Measurements from ENCODE around the gene C1QTNF1.
A peak's percentile ranks its signal among the peaks of the same experiment; 100 is the strongest.

C1QTNF1 gene

GRCh38 chr17:79042421-79043190 is 18.6 kb downstream of the C1QTNF1 start:
- peak; percentile 26 for DNase-seq

DNA sequence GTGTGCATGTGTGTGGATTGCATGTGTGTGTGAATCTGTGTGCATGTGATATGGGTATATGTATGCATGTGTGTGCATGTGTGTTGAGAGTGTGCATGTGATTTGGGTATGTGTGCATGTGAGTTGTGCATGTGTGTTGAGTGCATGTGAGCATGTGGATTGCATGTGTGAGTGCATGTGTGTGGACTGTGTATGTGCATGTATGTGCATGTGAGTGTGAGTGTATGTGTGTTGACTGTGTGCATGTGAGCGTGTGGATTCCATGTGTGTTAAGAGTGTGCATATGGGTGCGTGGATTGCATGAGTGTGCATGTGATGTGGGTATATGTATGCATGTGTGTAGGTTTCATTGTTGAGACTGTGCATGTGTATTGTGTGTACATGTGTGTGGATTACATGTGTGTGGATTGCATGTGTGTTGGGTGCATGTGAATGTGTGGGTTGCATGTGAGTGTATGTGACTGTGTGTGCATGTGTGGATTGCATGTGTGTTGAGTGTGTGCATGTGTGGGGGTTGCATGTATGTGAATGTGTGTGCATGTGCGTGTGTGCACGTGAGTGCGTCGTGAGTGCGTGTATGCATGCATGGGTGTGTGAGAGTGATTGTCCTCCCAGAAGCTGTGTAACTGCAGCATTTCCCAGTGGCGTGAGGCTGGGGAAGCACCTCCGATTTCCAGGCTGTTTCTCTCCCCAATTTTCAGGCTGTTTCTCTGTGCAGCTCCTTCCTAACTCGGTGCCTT is 19.4 kb downstream of the C1QTNF1 start:
- DNase-seq, result no peak

- DNase-seq, result no peak
Measured at GRCh38 chr17:79043931-79044320, 20.0 kb downstream of the C1QTNF1 start.

- no peak for DNase-seq
Measured at GRCh38 chr17:79044462-79044861, 20.5 kb downstream of the C1QTNF1 start.

GRCh38 chr17:79045001-79045729 is 21.2 kb downstream of the C1QTNF1 start:
- DNase-seq, result no peak

DNA sequence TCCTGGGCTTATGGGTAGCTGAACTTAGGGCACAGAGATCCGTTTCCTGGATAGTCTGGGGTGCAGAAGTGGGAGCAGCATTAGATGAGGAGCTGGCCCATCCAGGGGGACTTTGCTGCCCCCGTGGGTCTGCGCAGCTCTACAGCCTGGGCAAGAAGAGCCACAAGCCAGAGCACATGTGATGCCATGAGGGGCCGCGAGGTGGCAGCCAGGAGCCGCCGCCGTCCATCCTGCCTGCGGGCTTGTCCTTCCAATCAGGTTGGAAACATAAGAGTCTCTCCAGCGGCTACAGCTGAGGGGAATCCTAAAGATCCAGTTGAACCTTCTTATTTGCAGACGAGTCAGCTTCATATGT is 21.9 kb downstream of the C1QTNF1 start:
- DNase-seq, result peak; percentile 37

DNA sequence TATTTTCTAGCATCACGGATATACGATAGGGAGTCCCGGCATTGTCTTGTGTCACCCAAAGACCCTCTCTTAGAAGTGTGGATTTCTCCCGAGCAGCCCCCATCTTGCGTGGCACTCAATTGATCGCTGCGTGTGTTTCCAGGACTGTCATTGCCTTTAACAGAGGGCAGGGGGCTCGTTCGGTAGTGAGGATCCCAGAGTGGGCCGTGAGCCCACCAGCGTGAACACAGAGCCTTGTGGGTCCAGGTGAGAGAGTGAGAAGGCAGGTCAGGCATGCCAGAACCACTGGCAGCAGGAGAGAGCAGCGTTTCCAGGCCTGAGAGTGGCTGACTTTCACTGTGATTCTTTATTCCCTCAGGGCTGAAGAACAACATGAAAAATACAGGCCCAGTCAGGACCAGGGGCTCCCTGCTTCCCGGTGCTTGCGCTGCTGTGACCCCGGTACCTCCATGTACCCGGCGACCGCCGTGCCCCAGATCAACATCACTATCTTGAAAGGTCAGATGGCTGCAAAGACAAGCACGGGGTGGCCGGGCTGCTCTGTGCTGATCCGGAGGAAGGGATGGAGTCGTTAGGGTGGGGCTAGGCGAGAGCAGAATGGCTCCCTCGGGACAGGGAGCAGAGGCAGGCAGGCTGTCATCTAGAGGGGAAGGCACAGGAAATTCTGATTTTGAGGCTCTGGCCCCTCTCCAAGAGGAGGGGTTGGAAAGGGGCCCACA is 22.4 kb downstream of the C1QTNF1 start:
- DNase-seq, result no peak

DNA sequence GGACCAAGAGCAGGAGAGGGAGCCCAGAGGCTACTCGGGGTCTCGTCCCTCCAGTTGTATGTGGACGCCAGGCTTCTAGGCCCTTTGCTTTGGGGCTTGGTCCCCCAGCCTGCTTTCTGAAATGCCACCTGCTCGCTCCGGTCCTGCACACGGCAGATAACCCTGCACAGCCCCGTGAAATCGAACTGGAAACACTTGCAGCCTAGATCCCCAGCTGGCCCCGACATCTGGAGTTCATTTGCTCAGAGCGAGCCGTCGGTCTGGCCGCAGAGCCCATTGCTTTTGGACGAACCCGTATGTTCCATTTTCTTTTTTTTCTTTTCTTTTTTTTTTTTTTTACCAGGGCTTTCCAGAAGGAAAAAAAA is 22.9 kb downstream of the C1QTNF1 start:
- no peak for DNase-seq

GRCh38 chr17:79047291-79047920 is 23.4 kb downstream of the C1QTNF1 start:
- DNase-seq, result no peak

DNA sequence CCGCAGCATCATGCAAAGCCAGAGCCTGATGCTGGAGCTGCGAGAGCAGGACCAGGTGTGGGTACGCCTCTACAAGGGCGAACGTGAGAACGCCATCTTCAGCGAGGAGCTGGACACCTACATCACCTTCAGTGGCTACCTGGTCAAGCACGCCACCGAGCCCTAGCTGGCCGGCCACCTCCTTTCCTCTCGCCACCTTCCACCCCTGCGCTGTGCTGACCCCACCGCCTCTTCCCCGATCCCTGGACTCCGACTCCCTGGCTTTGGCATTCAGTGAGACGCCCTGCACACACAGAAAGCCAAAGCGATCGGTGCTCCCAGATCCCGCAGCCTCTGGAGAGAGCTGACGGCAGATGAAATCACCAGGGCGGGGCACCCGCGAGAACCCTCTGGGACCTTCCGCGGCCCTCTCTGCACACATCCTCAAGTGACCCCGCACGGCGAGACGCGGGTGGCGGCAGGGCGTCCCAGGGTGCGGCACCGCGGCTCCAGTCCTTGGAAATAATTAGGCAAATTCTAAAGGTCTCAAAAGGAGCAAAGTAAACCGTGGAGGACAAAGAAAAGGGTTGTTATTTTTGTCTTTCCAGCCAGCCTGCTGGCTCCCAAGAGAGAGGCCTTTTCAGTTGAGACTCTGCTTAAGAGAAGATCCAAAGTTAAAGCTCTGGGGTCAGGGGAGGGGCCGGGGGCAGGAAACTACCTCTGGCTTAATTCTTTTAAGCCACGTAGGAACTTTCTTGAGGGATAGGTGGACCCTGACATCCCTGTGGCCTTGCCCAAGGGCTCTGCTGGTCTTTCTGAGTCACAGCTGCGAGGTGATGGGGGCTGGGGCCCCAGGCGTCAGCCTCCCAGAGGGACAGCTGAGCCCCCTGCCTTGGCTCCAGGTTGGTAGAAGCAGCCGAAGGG is 24.2 kb downstream of the C1QTNF1 start:
- DNase-seq, result no peak

- DNase-seq, result no peak
Measured at GRCh38 chr17:79048826-79049755, 25.1 kb downstream of the C1QTNF1 start.

DNA sequence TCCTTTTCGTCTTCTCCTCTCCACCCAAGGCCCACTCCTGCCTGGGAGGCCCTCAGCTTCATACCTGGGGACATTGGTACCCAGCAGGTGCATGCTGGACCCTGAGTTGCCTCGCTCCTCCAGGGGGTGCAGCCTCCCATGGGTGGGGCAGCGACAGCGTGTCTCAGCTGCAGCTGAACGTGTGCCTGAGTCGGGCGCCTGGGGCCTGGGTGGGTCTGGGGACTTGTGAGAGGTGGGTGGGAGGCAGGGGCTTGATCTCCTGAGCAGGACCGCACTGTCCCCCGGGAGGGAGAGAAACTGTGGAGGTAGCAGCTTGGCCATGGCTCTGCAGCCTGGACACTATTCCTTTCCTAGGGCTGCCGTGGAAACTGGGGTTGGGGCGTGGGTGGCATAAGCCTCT is 25.9 kb downstream of the C1QTNF1 start:
- DNase-seq, result no peak

DNA sequence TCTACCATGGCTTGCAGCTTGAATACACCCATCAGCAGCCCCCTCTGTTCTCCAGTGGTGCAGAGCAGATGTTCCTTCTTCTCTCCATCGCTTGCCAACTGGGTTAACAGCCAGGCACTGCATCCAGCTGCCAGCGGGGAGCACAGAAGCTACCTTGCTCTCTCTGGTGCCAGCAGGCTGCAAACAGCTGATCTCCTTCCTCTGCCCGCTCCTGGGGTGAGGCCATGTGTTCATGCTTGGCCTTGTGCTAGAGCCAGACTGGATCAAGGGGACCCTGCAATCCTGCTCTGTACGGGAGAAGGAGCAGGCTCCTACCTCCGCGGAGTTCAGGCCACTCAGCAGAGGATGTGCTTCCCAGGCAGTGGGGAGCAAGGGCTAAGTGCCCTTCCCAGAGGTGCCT is 26.6 kb downstream of the C1QTNF1 start:
- no peak for DNase-seq

DNA sequence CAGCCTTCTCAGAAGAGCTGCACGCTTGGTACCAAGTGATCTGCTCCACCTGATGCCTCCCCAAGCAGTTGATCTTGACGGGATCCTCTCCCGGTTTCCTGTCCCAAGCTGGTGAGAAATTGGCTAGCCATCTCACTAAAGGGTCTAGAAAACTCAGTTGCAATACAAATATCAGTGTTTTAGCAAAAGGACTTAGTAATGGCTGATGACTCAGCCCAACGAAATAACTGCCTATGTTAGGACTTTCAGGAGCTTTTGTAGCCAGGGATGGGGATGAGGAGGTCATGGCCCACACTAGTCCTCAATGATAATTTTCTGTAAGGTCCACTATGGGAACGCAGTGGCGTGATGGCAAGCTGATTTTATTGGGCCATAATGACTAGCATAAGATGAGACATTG is 27.3 kb downstream of the C1QTNF1 start:
- DNase-seq, result no peak

GRCh38 chr17:79052131-79052530 is 28.2 kb downstream of the C1QTNF1 start:
- no peak for DNase-seq

DNA sequence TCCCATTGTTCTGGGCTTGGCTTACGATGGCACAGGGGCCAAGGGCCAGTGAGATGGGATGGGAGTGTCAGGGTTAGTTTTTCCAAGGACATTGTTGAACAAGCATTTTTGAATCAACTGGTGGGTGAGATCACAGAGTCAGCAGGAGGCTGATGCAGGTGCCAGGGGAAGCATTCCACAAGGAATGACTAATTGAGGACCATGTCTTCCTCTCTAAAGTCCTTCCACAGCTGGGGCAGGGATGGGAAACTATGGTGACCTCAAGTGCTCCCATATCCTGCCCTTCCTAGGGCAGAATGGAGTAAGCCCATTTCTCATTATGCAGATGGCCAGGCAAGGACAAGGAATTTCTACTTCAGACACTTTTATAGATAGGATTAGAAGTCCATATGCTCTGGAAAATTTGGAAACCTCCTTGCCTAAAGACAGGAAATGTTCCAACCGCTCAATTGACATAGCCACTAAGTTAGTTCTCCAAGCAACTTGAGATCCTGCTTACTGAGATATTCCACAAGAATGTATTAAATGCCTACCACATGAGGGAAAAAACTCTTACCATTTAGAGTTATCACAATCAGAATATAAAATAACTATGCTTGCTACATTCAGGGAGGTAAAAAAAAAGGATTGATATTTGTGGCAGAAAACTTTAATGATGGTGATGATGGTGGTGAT is 29.4 kb downstream of the C1QTNF1 start:
- DNase-seq, result no peak

GRCh38 chr17:79054200-79054960 is 30.4 kb downstream of the C1QTNF1 start:
- no peak for DNase-seq

- no peak for DNase-seq
Measured at GRCh38 chr17:79055197-79055596, 31.2 kb downstream of the C1QTNF1 start.

DNA sequence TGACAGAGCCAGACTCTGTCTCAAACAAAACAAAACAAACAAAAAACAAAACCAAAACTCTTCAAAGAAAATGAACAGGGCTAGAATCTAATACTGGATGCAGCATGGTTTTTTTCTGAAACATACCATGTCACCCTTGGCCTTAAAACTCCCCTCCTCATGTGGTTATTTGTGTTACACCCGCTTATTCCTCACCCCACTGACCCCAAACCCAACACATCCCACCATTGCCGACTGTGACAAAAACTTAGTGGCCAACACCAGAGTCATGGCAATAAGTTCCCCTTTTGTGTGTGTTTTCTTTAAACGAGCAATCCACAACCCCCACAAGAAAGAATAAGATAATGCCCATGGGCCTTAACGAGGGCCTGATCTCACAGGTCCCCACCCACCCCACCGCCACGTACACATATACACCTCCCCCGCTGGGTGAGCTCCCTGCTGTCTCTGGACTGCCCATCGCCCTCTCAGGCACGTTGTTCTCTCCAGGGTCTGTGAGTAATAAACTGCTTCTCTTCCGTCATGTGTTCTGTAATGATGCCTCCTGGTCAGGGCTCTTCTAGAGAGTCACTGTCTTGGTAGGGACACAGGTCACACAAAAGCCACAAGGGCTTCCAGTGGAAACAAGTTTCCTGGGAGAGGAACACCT is 33.9 kb downstream of the C1QTNF1 start:
- peak; percentile 64 for DNase-seq
